ENCODE results near the gene MSX2. TPM values are rescaled to one million over a fixed set of nuclear protein-coding genes. Genes with fewer than 3 reads are reported as not detected.

Gene MSX2
- total and polyA plus RNA-seq, 9 of the 15 experiments (the other 6 are each of a cell fraction or from before 2014, with no cell fraction given) = not detected

DNA sequence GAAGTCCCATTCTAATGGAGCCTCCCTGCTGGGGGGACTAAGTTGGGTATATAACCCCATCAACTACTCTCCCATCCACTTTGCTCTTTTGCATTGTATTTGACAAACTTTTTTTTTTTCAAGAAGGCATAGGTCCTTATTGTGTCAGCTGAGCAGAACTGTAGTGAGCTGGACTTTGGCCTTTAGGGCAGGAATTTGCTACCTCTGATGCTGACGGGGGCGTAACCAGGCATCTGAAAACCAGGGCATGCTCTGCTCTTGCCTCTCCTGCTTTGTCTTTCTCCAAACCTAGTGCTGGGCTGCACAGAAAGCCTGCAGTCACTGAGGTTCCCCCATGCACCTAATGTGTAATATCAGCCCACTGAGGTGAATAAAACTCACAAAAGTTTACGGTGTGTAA, 49.0 kb downstream of the MSX2 start:
- Histone ChIP-seq H3K4me1 (replicated peaks in 1 of 2; ENCODE audit: control insufficient read depth in 2 of 2, insufficient read depth in 2 of 2, low read length in 2 of 2) (no peaks in the 10 kb centered on the region), H3K9me3 (replicated peaks; ENCODE audit: control insufficient read depth, insufficient read depth, low read depth, low read length) (no peaks in the 10 kb centered on the region), H3K79me2 (ENCODE audit: control insufficient read depth, insufficient read depth, low read length) (no peaks in the 10 kb centered on the region), H4K20me1 (replicated peaks; ENCODE audit: control insufficient read depth, insufficient read depth, low read length) (no peaks in the 10 kb centered on the region), H3K4me3 (no peak overlapping the region), H2AFZ (ENCODE audit: low read depth, low read length) (no peak overlapping the region), H3K27me3 (ENCODE audit: control insufficient read depth in 2 of 2, insufficient read depth in 2 of 2, low read length in 2 of 2) (no peaks in the 10 kb centered on the region), H3K9me1 (ENCODE audit: control insufficient read depth, insufficient read depth, low read length) (no peaks in the 10 kb centered on the region), H3K9ac (ENCODE audit: insufficient read depth in 1 of 2, low read depth in 2 of 2, low read length in 2 of 2) (no peak overlapping the region), H3K36me3 (ENCODE audit: control insufficient read depth, insufficient read depth, low read length) (no peaks in the 10 kb centered on the region), H3K27ac (ENCODE audit: extremely low read depth, low read depth, low read length) (no peak overlapping the region), H3K4me2 (ENCODE audit: insufficient read depth, low read length) (no peak overlapping the region)
- FAIRE-seq = no peak
- DNase-seq (ENCODE audit: extremely low read depth in 1 of 4, low spot score in 3 of 4) = no peak
- WGBS (ENCODE audit: insufficient coverage, low coverage, missing lambda C conversion rate) = 6% methylated on average over 3 of the region's 3 CpGs
- intact Hi-C loops (cut with micrococcal nuclease) (no loop called here), in situ Hi-C loops (cut with MboI) (no loop called here)
- CTCF ChIA-PET (ENCODE audit: low intra/inter-chr PET ratio) = no interaction called here
- BruUV-seq (replicated peaks) = no TSS peak
- TF ChIP-seq CREM (IDR thresholded peaks at IDR 0.05; ENCODE audit: low read depth) (no peak), SRSF3 (IDR thresholded peaks at IDR 0.05; ENCODE audit: insufficient read depth, low read length) (no peak), ETV1 (tag; conservative IDR thresholded peaks at IDR 0.05; ENCODE audit: low read depth) (no peak), ZNF77 (CRISPR knock-in tag; IDR thresholded peaks at IDR 0.05) (no peak), TEAD1 (CRISPR knock-in tag; IDR thresholded peaks at IDR 0.05) (no peak), DIDO1 (tag; IDR thresholded peaks at IDR 0.05; ENCODE audit: low read depth) (no peak), ZNF212 (CRISPR knock-in tag; IDR thresholded peaks at IDR 0.05) (no peak), DDX20 (tag; IDR thresholded peaks at IDR 0.05; ENCODE audit: low read depth) (no peak), ILF3 (IDR thresholded peaks at IDR 0.05; ENCODE audit: borderline replicate concordance) (no peak), HMG20A (CRISPR knock-in tag; conservative IDR thresholded peaks at IDR 0.05) (no peak), TEAD2 (tag; IDR thresholded peaks at IDR 0.05) (no peak), NCOR1 (IDR thresholded peaks at IDR 0.05) (no peak)
- TF ChIP-seq, protein P1, sequence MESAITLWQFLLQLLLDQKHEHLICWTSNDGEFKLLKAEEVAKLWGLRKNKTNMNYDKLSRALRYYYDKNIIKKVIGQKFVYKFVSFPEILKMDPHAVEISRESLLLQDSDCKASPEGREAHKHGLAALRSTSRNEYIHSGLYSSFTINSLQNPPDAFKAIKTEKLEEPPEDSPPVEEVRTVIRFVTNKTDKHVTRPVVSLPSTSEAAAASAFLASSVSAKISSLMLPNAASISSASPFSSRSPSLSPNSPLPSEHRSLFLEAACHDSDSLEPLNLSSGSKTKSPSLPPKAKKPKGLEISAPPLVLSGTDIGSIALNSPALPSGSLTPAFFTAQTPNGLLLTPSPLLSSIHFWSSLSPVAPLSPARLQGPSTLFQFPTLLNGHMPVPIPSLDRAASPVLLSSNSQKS (CRISPR knock-in tag; IDR thresholded peaks at IDR 0.05) = no peak
- TF ChIP-seq, protein P2, sequence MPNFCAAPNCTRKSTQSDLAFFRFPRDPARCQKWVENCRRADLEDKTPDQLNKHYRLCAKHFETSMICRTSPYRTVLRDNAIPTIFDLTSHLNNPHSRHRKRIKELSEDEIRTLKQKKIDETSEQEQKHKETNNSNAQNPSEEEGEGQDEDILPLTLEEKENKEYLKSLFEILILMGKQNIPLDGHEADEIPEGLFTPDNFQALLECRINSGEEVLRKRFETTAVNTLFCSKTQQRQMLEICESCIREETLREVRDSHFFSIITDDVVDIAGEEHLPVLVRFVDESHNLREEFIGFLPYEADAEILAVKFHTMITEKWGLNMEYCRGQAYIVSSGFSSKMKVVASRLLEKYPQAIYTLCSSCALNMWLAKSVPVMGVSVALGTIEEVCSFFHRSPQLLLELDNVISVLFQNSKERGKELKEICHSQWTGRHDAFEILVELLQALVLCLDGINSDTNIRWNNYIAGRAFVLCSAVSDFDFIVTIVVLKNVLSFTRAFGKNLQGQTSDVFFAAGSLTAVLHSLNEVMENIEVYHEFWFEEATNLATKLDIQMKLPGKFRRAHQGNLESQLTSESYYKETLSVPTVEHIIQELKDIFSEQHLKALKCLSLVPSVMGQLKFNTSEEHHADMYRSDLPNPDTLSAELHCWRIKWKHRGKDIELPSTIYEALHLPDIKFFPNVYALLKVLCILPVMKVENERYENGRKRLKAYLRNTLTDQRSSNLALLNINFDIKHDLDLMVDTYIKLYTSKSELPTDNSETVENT (CRISPR knock-in tag; IDR thresholded peaks at IDR 0.05) = no peak
- POLR2A ChIA-PET = no interaction called here
- ATAC-seq = no peak
